ENCODE data around the gene APOM. TPM values are rescaled to one million over a fixed set of nuclear protein-coding genes. Genes with fewer than 3 reads are reported as not detected.

Gene APOM
- total RNA-seq, 1 donor from 2014 or later, result not detected

GRCh38 chr6:31702405-31702818 lies 46.7 kb downstream of the APOM start:
- peak overlapping the region; percentile 92 to 97 for H3K27ac ChIP-seq
- intact Hi-C loops (cut with DNase I), result loop anchor here (2.0 kb wide), 2 partner anchors 34 to 160 kb away; partner anchors contain the start of genes CLIC1 and NEU1
- peaks cover 13 to 21% of the 10 kb centered on the region in 2 donors for H3K4me1 ChIP-seq
- DNase-seq (ENCODE audit: low spot score in 2 of 2), result no peak
- no peaks in the 10 kb centered on the region for H3K9me3 ChIP-seq
- H3K36me3 ChIP-seq, result peaks cover 12 to 20% of the 10 kb centered on the region in 2 donors
- peak overlapping the region; percentile 72 to 78 for H3K4me3 ChIP-seq
- TF ChIP-seq CTCF (IDR thresholded peaks at IDR 0.05), result no peak
- no peaks in the 10 kb centered on the region for H3K27me3 ChIP-seq

- H3K27me3 ChIP-seq, result no peaks in the 10 kb centered on the region
- intact Hi-C loops (cut with DNase I), result loop anchor here (1.0 to 2.0 kb wide), 4 partner anchors 26 to 160 kb away; partner anchors contain the start of genes CLIC1, CSNK2B, DDAH2 and NEU1
- H3K4me1 ChIP-seq, result peaks cover 13 to 21% of the 10 kb centered on the region in 2 donors
- peak within 1 kb of the TSS; percentile 72 to 78 for H3K4me3 ChIP-seq
- H3K9me3 ChIP-seq, result no peaks in the 10 kb centered on the region
- TF ChIP-seq CTCF (IDR thresholded peaks at IDR 0.05), result no peak
- peak; percentile 97 to 100 for DNase-seq (ENCODE audit: low spot score in 2 of 2)
- peak within 1 kb of the TSS; percentile 92 to 97 for H3K27ac ChIP-seq
- peaks cover 12 to 20% of the 10 kb centered on the region in 2 donors for H3K36me3 ChIP-seq
These were observed 47.4 kb downstream of the APOM start, which contains the start of gene ABHD16A for GRCh38 chr6:31702819-31703716. ABHD16A (minus strand) TSS chr6:31703324; CDS start chr6:31703281, 43 bp downstream.

GRCh38 chr6:31705931-31706330 lies 50.2 kb downstream of the APOM start:
- intact Hi-C loops (cut with DNase I), result no loop called here
- no peaks in the 10 kb centered on the region for H3K9me3 ChIP-seq
- no peaks in the 10 kb centered on the region for H3K27me3 ChIP-seq
- TF ChIP-seq CTCF (IDR thresholded peaks at IDR 0.05), result no peak
- H3K4me3 ChIP-seq, result no peak overlapping the region
- H3K36me3 ChIP-seq, result no peaks in the 10 kb centered on the region
- no peak for DNase-seq (ENCODE audit: low spot score in 2 of 2)
- H3K4me1 ChIP-seq, result peaks cover 11 to 18% of the 10 kb centered on the region in 2 donors
- H3K27ac ChIP-seq, result no peak overlapping the region

- H3K4me1 ChIP-seq, result peaks cover 6 to 11% of the 10 kb centered on the region in 2 donors
- DNase-seq (ENCODE audit: low spot score in 2 of 2), result no peak
- H3K27me3 ChIP-seq, result no peaks in the 10 kb centered on the region
- H3K27ac ChIP-seq, result no peak within 1 kb of the TSS
- intact Hi-C loops (cut with DNase I), result no loop called here
- H3K4me3 ChIP-seq, result no peak within 1 kb of the TSS
- H3K36me3 ChIP-seq, result no peaks in the 10 kb centered on the region
- TF ChIP-seq CTCF (IDR thresholded peaks at IDR 0.05), result no peak
- H3K9me3 ChIP-seq, result no peaks in the 10 kb centered on the region
These were observed 50.9 kb downstream of the APOM start, which contains the start of gene LY6G6F for GRCh38 chr6:31706599-31706998. LY6G6F (plus strand) TSS chr6:31706866; CDS start chr6:31706907, 41 bp downstream.

GRCh38 chr6:31707701-31708100 lies 52.0 kb downstream of the APOM start:
- intact Hi-C loops (cut with DNase I), result no loop called here

More at GRCh38 chr6:31707701-31708100, 52.0 kb downstream of the APOM start:
- Histone ChIP-seq H3K36me3 (no peaks in the 10 kb centered on the region), H3K27ac (no peak overlapping the region), H3K9me3 (no peaks in the 10 kb centered on the region), H3K27me3 (no peaks in the 10 kb centered on the region), H3K4me3 (no peak overlapping the region), H3K4me1 (peaks cover 0 to 7% of the 10 kb centered on the region in 2 donors)
- TF ChIP-seq CTCF (IDR thresholded peaks at IDR 0.05), result no peak
- DNase-seq (ENCODE audit: low spot score in 2 of 2), result no peak

Other genes with a start within 250 kb of the APOM start
- gene MICB, start 157.7 kb upstream of the APOM start, total RNA-seq, result 0.11 TPM
- gene MCCD1, start 126.9 kb upstream of the APOM start, total RNA-seq, result not detected
- gene DDX39B, start 113.9 kb upstream of the APOM start, total RNA-seq, result 134 TPM
- not detected for gene ATP6V1G2, start 109.3 kb upstream of the APOM start, total RNA-seq
- gene NFKBIL1, start 108.3 kb upstream of the APOM start, total RNA-seq, result 71.5 TPM
- gene LTA, start 83.6 kb upstream of the APOM start, total RNA-seq, result not detected
- 11.5 TPM for gene TNF, start 80.3 kb upstream of the APOM start, total RNA-seq
- not detected for gene LTB, start 73.5 kb upstream of the APOM start, total RNA-seq
- 21.4 TPM for gene LST1, start 69.6 kb upstream of the APOM start, total RNA-seq
- gene NCR3, start 62.9 kb upstream of the APOM start, total RNA-seq, result not detected
- gene AIF1, start 40.7 kb upstream of the APOM start, total RNA-seq, result 1.7 TPM
- 171 TPM for gene PRRC2A, start 35.2 kb upstream of the APOM start, total RNA-seq
- gene BAG6, start 3.2 kb upstream of the APOM start, total RNA-seq, result 255 TPM
- 20.9 TPM for gene C6orf47, start 4.9 kb downstream of the APOM start, total RNA-seq
- gene GPANK1, start 9.1 kb downstream of the APOM start, total RNA-seq, result 9.8 TPM
- gene CSNK2B, start 10.2 kb downstream of the APOM start, total RNA-seq, result 148 TPM
- 24.1 TPM for gene LY6G5B, start 14.1 kb downstream of the APOM start, total RNA-seq
- gene LY6G5C, start 25.2 kb downstream of the APOM start, total RNA-seq, result 0.96 TPM
- gene ABHD16A, start 47.4 kb downstream of the APOM start, total RNA-seq, result 28.0 TPM
- gene LY6G6F, start 51.0 kb downstream of the APOM start, total RNA-seq, result not detected
- not detected for gene LY6G6D, start 59.5 kb downstream of the APOM start, total RNA-seq
- not detected for gene LY6G6C, start 65.9 kb downstream of the APOM start, total RNA-seq
- gene MPIG6B, start 67.5 kb downstream of the APOM start, total RNA-seq, result not detected
- gene DDAH2, start 73.4 kb downstream of the APOM start, total RNA-seq, result 150 TPM
- gene CLIC1, start 80.6 kb downstream of the APOM start, total RNA-seq, result 281 TPM
- 17.7 TPM for gene MSH5, start 84.1 kb downstream of the APOM start, total RNA-seq
- not detected for gene SAPCD1, start 106.8 kb downstream of the APOM start, total RNA-seq
- not detected for gene VWA7, start 121.4 kb downstream of the APOM start, total RNA-seq
- 48.3 TPM for gene VARS1, start 139.9 kb downstream of the APOM start, total RNA-seq
- 61.3 TPM for gene LSM2, start 151.1 kb downstream of the APOM start, total RNA-seq
- not detected for gene HSPA1L, start 159.4 kb downstream of the APOM start, total RNA-seq
- gene HSPA1A, start 159.6 kb downstream of the APOM start, total RNA-seq, result 288 TPM
- gene HSPA1B, start 171.8 kb downstream of the APOM start, total RNA-seq, result 613 TPM
- 21.6 TPM for gene NEU1, start 206.9 kb downstream of the APOM start, total RNA-seq
- gene SLC44A4, start 223.1 kb downstream of the APOM start, total RNA-seq, result not detected
- gene EHMT2, start 241.8 kb downstream of the APOM start, total RNA-seq, result 39.5 TPM
- gene ZBTB12, start 246.2 kb downstream of the APOM start, total RNA-seq, result 7.3 TPM